ENCODE results near the gene FAM3A. TPM values are rescaled to one million over a fixed set of nuclear protein-coding genes. Genes with fewer than 3 reads are reported as not detected.
A peak's percentile ranks its signal among the peaks of the same experiment; 100 is the strongest.

FAM3A gene
- total and polyA plus RNA-seq, 4 donors, result 16.1 to 60.3 (median 39.9) TPM

GRCh38 chrX:154463611-154464220 is 52.3 kb downstream of the FAM3A start:
- DNase-seq (ENCODE audit: low read depth in 4 of 6, low spot score in 6 of 6), result no peak
- H3K36me3 ChIP-seq (ENCODE audit: control insufficient read depth, insufficient read depth, low read length), result peaks cover 87% of the 10 kb centered on the region
- no peaks in the 10 kb centered on the region for H3K27me3 ChIP-seq (ENCODE audit: control insufficient read depth, insufficient read depth, low read length)
- H3K4me1 ChIP-seq (ENCODE audit: control insufficient read depth, insufficient read depth, low read length), result peaks cover 32% of the 10 kb centered on the region
- H3K27ac ChIP-seq (ENCODE audit: low read depth, low read length), result no peak overlapping the region
- H3K4me3 ChIP-seq (ENCODE audit: low read depth, low read length), result no peak overlapping the region
- 92% methylated on average over 28 of the region's 36 CpGs for WGBS (ENCODE audit: insufficient coverage)
- H3K9me3 ChIP-seq (ENCODE audit: control insufficient read depth, insufficient read depth, low read length), result no peaks in the 10 kb centered on the region

DNA sequence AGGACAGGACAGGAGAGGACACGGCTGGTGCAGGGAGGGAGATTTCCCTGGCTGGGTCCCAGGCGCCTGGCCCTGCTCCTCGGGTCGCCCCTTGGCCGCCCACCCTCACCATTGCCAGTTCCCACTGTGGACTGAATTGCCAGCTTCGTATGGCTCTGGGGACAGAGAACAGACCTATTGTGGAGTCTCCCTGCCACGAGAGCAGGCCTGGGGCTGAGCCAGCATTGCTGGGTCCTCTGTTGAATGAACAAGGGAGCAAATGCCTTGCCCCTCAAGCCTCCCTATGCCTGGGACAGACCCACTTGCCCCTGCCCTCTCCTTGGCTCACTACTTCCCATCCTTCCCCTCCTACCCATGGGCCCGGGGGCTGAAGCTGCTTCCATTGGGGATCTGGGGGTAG is 53.6 kb downstream of the FAM3A start:
- H3K27ac ChIP-seq (ENCODE audit: low read depth, low read length), result no peak overlapping the region
- peak in 1 of 6 donors; percentile 44 for DNase-seq (ENCODE audit: low read depth in 4 of 6, low spot score in 6 of 6)
- no peak overlapping the region for H3K4me3 ChIP-seq (ENCODE audit: low read depth, low read length)
- WGBS (ENCODE audit: insufficient coverage), result 69% methylated on average over 7 of the region's 8 CpGs
- peaks cover 32% of the 10 kb centered on the region for H3K4me1 ChIP-seq (ENCODE audit: control insufficient read depth, insufficient read depth, low read length)
- H3K9me3 ChIP-seq (ENCODE audit: control insufficient read depth, insufficient read depth, low read length), result no peaks in the 10 kb centered on the region
- no peaks in the 10 kb centered on the region for H3K27me3 ChIP-seq (ENCODE audit: control insufficient read depth, insufficient read depth, low read length)
- peaks cover 74% of the 10 kb centered on the region for H3K36me3 ChIP-seq (ENCODE audit: control insufficient read depth, insufficient read depth, low read length)

- H3K27ac ChIP-seq (ENCODE audit: low read depth, low read length), result no peak overlapping the region
- H3K4me1 ChIP-seq (ENCODE audit: control insufficient read depth, insufficient read depth, low read length), result peaks cover 32% of the 10 kb centered on the region
- H3K27me3 ChIP-seq (ENCODE audit: control insufficient read depth, insufficient read depth, low read length), result no peaks in the 10 kb centered on the region
- no peak overlapping the region for H3K4me3 ChIP-seq (ENCODE audit: low read depth, low read length)
- WGBS (ENCODE audit: insufficient coverage), result 76% methylated on average over 26 of the region's 26 CpGs
- H3K36me3 ChIP-seq (ENCODE audit: control insufficient read depth, insufficient read depth, low read length), result peaks cover 53% of the 10 kb centered on the region
- DNase-seq (ENCODE audit: low read depth in 4 of 6, low spot score in 6 of 6), result peak in 1 of 6 donors; percentile 44
- no peaks in the 10 kb centered on the region for H3K9me3 ChIP-seq (ENCODE audit: control insufficient read depth, insufficient read depth, low read length)
These were observed 55.7 kb downstream of the FAM3A start for GRCh38 chrX:154460326-154460725.

DNA sequence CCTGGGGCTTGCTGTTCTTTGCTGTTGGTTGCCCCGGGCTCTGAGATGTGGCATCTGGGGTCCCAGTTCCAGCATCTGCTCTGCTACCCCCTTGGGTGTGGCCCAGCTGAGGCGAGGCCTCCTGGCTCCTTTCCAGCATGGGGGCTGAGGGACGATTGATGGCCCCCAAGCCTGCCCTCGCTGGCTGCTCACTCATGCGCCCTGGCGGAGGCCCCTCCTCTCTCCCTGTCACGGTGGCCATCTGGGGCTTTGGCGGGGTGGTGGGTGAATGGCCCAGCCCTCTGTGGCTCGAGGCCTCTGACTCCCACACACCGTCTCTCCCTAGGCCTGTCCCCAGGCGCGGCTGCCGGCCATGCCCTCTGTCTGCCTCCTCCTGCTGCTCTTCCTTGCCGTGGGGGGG is 56.2 kb downstream of the FAM3A start:
- DNase-seq (ENCODE audit: low read depth in 4 of 6, low spot score in 6 of 6), result peak in 2 of 6 donors; percentile 21 to 28
- H3K27ac ChIP-seq (ENCODE audit: low read depth, low read length), result no peak overlapping the region
- H3K9me3 ChIP-seq (ENCODE audit: control insufficient read depth, insufficient read depth, low read length), result no peaks in the 10 kb centered on the region
- H3K36me3 ChIP-seq (ENCODE audit: control insufficient read depth, insufficient read depth, low read length), result peaks cover 48% of the 10 kb centered on the region
- WGBS (ENCODE audit: insufficient coverage), result 61% methylated on average over 11 of the region's 14 CpGs
- peak overlapping the region; percentile 67 for H3K4me3 ChIP-seq (ENCODE audit: low read depth, low read length)
- H3K27me3 ChIP-seq (ENCODE audit: control insufficient read depth, insufficient read depth, low read length), result no peaks in the 10 kb centered on the region
- peaks cover 32% of the 10 kb centered on the region for H3K4me1 ChIP-seq (ENCODE audit: control insufficient read depth, insufficient read depth, low read length)

DNA sequence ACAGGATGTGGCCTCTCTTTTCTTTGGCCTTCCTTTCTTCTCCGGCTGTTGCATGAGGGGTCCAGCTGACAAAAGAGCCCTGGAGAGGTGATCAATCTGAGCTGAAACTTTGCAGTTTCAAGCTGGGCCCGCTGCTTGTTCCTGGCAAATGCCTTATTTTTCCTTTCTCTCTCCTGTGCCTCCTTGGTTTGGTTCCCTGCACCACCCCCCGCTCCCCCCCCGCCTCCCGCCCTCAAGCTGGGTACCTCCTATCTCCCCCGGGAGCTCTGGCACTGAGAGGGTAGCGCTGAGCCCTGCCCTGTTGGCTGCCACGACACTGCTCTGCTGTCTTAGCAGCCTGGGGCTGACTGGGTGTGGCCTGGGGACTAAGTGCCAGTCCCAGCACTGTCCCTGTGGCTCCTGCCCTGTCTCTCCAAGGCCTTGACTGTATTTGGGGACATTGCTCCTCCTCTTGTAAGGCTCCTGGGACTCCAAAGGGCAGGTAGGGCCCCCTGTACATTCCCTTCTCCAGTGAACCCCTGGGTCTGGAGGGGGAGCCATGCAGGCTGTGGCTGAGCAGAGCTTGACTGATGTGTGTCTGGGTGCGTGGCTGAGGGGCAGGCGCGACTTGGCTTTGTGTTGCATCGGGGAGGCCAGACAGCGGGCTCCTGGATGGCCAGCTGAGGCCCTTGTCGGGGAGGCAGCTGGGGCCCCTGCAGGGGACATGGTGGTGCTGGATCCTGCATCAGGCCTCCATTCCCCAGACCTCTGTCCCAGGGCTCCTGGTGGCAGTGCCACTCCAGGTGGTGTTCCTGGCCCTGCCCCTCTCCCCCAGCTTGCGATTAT is 56.9 kb downstream of the FAM3A start:
- Histone ChIP-seq H3K4me1 (ENCODE audit: control insufficient read depth, insufficient read depth, low read length) (peaks cover 32% of the 10 kb centered on the region), H3K4me3 (ENCODE audit: low read depth, low read length) (peak overlapping the region; percentile 67), H3K36me3 (ENCODE audit: control insufficient read depth, insufficient read depth, low read length) (peaks cover 41% of the 10 kb centered on the region), H3K27ac (ENCODE audit: low read depth, low read length) (peak overlapping the region; percentile 57), H3K9me3 (ENCODE audit: control insufficient read depth, insufficient read depth, low read length) (no peaks in the 10 kb centered on the region), H3K27me3 (ENCODE audit: control insufficient read depth, insufficient read depth, low read length) (no peaks in the 10 kb centered on the region)
- 49% methylated on average over 13 of the region's 15 CpGs for WGBS (ENCODE audit: insufficient coverage)
- DNase-seq (ENCODE audit: low read depth in 4 of 6, low spot score in 6 of 6), result peak in 2 of 6 donors; percentile 33 to 53

- Histone ChIP-seq H3K36me3 (ENCODE audit: control insufficient read depth, insufficient read depth, low read length) (peaks cover 33% of the 10 kb centered on the region), H3K27ac (ENCODE audit: low read depth, low read length) (peak within 1 kb of the TSS; percentile 33), H3K4me3 (ENCODE audit: low read depth, low read length) (peak within 1 kb of the TSS; percentile 67), H3K4me1 (ENCODE audit: control insufficient read depth, insufficient read depth, low read length) (peaks cover 32% of the 10 kb centered on the region), H3K27me3 (ENCODE audit: control insufficient read depth, insufficient read depth, low read length) (no peaks in the 10 kb centered on the region), H3K9me3 (ENCODE audit: control insufficient read depth, insufficient read depth, low read length) (no peaks in the 10 kb centered on the region)
- peak in 2 of 6 donors; percentile 58 to 74 for DNase-seq (ENCODE audit: low read depth in 4 of 6, low spot score in 6 of 6)
- WGBS (ENCODE audit: insufficient coverage), result 19% methylated on average over 87 of the region's 88 CpGs
These were observed 57.7 kb downstream of the FAM3A start, which contains the start of gene PLXNA3 for GRCh38 chrX:154458116-154458953. Gene PLXNA3, plus strand, starts transcription at chrX:154458281. Its CDS starts 1,903 bp downstream, at chrX:154460184.

DNA sequence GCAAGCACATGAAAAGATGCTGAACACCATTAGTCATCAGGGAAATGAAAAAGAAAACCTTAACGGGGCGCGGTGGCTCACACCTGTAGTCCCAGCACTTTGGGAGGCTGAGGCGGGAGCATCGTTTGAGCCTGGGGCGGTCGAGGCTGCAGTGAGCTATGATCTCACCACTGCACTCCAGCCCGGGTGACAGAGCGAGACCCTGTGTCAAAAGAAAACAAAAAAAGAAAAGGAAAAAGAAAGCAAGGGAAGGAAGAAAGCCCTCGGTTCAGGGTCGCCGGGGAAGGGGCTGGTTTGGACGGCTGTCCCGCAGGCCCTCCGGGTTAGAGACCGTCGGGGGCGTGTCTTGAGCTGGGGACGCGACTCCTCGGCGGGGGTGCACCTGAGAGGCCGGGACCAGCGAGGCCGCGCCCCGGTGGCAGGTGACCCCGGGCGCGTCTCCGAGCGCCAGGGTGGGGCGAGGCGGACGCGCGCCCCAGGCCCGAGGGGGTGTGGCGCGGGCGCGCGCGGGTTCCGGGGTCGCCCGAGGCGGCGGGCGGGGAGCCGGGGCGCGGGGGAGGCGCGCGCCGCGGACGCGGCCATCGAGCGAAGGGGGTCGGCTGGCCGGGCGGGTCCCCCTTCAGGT is 58.4 kb downstream of the FAM3A start:
- H3K27ac ChIP-seq (ENCODE audit: low read depth, low read length), result no peak overlapping the region
- peak in 2 of 6 donors; percentile 61 to 63 for DNase-seq (ENCODE audit: low read depth in 4 of 6, low spot score in 6 of 6)

More for the DNA sequence above, 58.4 kb downstream of the FAM3A start:
- WGBS (ENCODE audit: insufficient coverage), result 23% methylated on average over 63 of the region's 65 CpGs
- Histone ChIP-seq H3K36me3 (ENCODE audit: control insufficient read depth, insufficient read depth, low read length) (peaks cover 29% of the 10 kb centered on the region), H3K27me3 (ENCODE audit: control insufficient read depth, insufficient read depth, low read length) (no peaks in the 10 kb centered on the region), H3K4me3 (ENCODE audit: low read depth, low read length) (peak overlapping the region; percentile 33), H3K9me3 (ENCODE audit: control insufficient read depth, insufficient read depth, low read length) (no peaks in the 10 kb centered on the region), H3K4me1 (ENCODE audit: control insufficient read depth, insufficient read depth, low read length) (peaks cover 32% of the 10 kb centered on the region)
